Measurements from ENCODE around the gene FGG.

Gene FGG

DNA sequence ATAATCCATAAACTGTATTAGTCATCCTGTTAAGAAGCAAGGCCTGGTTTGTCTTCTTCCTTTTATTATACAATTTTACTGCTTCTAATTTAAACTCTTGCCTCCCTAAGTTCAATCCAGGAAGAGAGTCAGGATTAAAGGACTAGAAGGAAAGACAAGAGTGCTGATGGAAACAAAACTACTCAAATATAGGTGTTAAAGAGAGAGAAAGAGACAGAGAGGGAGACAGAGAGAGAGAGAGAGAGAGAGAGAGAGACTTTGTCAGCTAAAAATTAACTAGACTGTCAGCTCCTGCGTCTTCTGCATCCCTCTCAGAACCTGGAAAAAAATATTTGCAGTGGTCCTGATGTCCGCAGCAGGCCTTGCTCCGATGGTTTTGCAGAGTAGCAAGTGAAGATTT lies 13.5 kb upstream of the FGG start:
- Histone ChIP-seq H3K9ac (ENCODE audit: low read length) (no peak overlapping the region), H3F3A (ENCODE audit: insufficient read depth) (no peaks in the 10 kb centered on the region), H3K9me3 (ENCODE audit: insufficient read depth, low read length) (no peaks in the 10 kb centered on the region), H3K4me2 (ENCODE audit: low read depth, low read length, poor library complexity, severe bottlenecking) (no peak overlapping the region), H3K27me3 (ENCODE audit: low read length) (no peaks in the 10 kb centered on the region), H3K9me2 (replicated peaks; ENCODE audit: insufficient read depth, low read length) (no peaks in the 10 kb centered on the region), H4K20me1 (ENCODE audit: low read depth, low read length) (no peaks in the 10 kb centered on the region), H3K79me2 (ENCODE audit: insufficient read depth, low read length) (no peaks in the 10 kb centered on the region), H2AFZ (ENCODE audit: low read depth, low read length, severe bottlenecking) (no peak overlapping the region), H3K36me3 (ENCODE audit: low read length) (no peaks in the 10 kb centered on the region), H3K4me3 (ENCODE audit: insufficient read depth, low read length, poor library complexity, severe bottlenecking) (no peak overlapping the region), H3K27ac (ENCODE audit: low read depth, low read length) (no peak overlapping the region)
- TF ChIP-seq, protein P1, sequence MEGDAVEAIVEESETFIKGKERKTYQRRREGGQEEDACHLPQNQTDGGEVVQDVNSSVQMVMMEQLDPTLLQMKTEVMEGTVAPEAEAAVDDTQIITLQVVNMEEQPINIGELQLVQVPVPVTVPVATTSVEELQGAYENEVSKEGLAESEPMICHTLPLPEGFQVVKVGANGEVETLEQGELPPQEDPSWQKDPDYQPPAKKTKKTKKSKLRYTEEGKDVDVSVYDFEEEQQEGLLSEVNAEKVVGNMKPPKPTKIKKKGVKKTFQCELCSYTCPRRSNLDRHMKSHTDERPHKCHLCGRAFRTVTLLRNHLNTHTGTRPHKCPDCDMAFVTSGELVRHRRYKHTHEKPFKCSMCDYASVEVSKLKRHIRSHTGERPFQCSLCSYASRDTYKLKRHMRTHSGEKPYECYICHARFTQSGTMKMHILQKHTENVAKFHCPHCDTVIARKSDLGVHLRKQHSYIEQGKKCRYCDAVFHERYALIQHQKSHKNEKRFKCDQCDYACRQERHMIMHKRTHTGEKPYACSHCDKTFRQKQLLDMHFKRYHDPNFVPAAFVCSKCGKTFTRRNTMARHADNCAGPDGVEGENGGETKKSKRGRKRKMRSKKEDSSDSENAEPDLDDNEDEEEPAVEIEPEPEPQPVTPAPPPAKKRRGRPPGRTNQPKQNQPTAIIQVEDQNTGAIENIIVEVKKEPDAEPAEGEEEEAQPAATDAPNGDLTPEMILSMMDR (IDR thresholded peaks at IDR 0.05; ENCODE audit: insufficient read depth, low read length, poor library complexity, severe bottlenecking): no peak
- TF ChIP-seq EZH2phosphoT487 (conservative IDR thresholded peaks at IDR 0.05; ENCODE audit: low read length): no peak

DNA sequence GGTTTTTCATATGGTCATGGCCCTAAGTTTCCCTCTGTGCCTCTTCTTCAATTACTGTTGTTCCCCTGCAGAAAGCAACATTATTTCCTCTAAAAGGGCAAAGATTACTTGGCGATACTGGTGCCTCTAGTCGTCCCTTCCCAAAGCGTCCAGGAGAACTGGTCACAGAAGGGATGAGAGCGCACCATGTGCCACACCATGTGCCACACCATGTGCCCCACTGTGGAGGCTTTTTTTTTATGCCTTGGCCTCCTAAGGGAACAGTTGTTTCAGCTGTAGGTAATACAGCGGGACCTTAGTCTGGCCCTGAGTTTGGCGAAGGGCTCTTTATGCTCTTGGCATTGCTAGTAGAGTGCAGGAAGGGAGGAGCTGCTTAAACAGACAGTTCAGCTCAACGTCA lies 11.5 kb upstream of the FGG start:
- Histone ChIP-seq H3K4me3 (ENCODE audit: insufficient read depth, low read length, poor library complexity, severe bottlenecking) (no peak overlapping the region), H2AFZ (ENCODE audit: low read depth, low read length, severe bottlenecking) (no peak overlapping the region), H3K9me2 (replicated peaks; ENCODE audit: insufficient read depth, low read length) (no peaks in the 10 kb centered on the region), H3K9ac (ENCODE audit: low read length) (no peak overlapping the region), H3K79me2 (ENCODE audit: insufficient read depth, low read length) (no peaks in the 10 kb centered on the region), H4K20me1 (ENCODE audit: low read depth, low read length) (no peaks in the 10 kb centered on the region), H3K36me3 (ENCODE audit: low read length) (no peaks in the 10 kb centered on the region), H3K27ac (ENCODE audit: low read depth, low read length) (no peak overlapping the region), H3K9me3 (ENCODE audit: insufficient read depth, low read length) (no peaks in the 10 kb centered on the region), H3K4me2 (ENCODE audit: low read depth, low read length, poor library complexity, severe bottlenecking) (no peak overlapping the region), H3F3A (ENCODE audit: insufficient read depth) (no peaks in the 10 kb centered on the region), H3K27me3 (ENCODE audit: low read length) (no peaks in the 10 kb centered on the region)
- TF ChIP-seq, protein P1 (IDR thresholded peaks at IDR 0.05; ENCODE audit: insufficient read depth, low read length, poor library complexity, severe bottlenecking): no peak
- TF ChIP-seq EZH2phosphoT487 (conservative IDR thresholded peaks at IDR 0.05; ENCODE audit: low read length): no peak

DNA sequence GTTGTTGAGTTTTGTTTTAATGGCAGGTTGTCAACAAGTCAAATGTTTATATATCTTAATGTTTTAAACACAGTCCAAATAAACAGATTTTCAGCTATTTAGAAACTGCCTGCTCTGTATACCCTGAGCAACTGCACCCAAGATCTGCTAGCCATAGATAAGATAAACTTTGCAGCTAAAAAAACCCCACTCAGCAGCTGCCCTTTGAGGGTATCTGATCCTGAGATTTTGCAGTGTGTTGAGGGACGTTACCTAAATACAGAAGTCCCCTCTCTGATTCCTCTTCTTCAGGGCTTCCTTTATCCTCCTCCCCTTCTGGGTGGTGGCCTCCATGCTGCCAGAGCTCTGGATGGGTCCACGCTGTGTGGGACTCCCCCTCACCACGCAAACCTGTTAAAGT lies 11.0 kb upstream of the FGG start:
- Histone ChIP-seq H3K27me3 (ENCODE audit: low read length) (no peaks in the 10 kb centered on the region), H3K9ac (ENCODE audit: low read length) (no peak overlapping the region), H2AFZ (ENCODE audit: low read depth, low read length, severe bottlenecking) (no peak overlapping the region), H3K27ac (ENCODE audit: low read depth, low read length) (no peak overlapping the region), H3K4me3 (ENCODE audit: insufficient read depth, low read length, poor library complexity, severe bottlenecking) (no peak overlapping the region), H3K9me2 (replicated peaks; ENCODE audit: insufficient read depth, low read length) (no peaks in the 10 kb centered on the region), H3F3A (ENCODE audit: insufficient read depth) (no peaks in the 10 kb centered on the region), H3K4me2 (ENCODE audit: low read depth, low read length, poor library complexity, severe bottlenecking) (no peak overlapping the region), H3K36me3 (ENCODE audit: low read length) (no peaks in the 10 kb centered on the region), H3K9me3 (ENCODE audit: insufficient read depth, low read length) (no peaks in the 10 kb centered on the region), H4K20me1 (ENCODE audit: low read depth, low read length) (no peaks in the 10 kb centered on the region), H3K79me2 (ENCODE audit: insufficient read depth, low read length) (no peaks in the 10 kb centered on the region)
- TF ChIP-seq EZH2phosphoT487 (conservative IDR thresholded peaks at IDR 0.05; ENCODE audit: low read length): no peak
- TF ChIP-seq, protein P1 (IDR thresholded peaks at IDR 0.05; ENCODE audit: insufficient read depth, low read length, poor library complexity, severe bottlenecking): no peak

DNA sequence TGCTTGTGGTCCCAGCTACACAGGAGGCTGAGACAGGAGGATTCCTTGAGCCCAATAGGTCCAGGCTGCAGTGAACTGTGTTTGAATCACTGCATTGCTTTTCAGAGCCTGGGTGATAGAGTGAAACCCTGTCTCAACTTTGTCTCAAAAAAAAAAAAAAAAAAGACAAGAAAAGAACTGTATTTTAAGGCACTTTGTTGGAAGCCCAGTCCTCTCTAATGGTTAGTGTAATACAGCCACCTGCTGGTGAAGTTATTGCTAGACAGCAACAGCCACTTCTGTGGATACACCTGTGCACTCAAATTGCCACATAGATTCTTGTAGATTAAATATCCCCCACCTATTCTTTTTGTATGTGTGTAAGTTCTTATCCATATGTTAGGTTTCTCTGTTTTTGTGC lies 10.1 kb upstream of the FGG start:
- Histone ChIP-seq H3K9me3 (ENCODE audit: insufficient read depth, low read length) (no peaks in the 10 kb centered on the region), H3K27me3 (ENCODE audit: low read length) (no peaks in the 10 kb centered on the region), H3F3A (ENCODE audit: insufficient read depth) (no peaks in the 10 kb centered on the region), H3K9ac (ENCODE audit: low read length) (no peak overlapping the region), H3K79me2 (ENCODE audit: insufficient read depth, low read length) (no peaks in the 10 kb centered on the region), H3K4me3 (ENCODE audit: insufficient read depth, low read length, poor library complexity, severe bottlenecking) (no peak overlapping the region), H3K4me2 (ENCODE audit: low read depth, low read length, poor library complexity, severe bottlenecking) (no peak overlapping the region), H4K20me1 (ENCODE audit: low read depth, low read length) (no peaks in the 10 kb centered on the region), H3K27ac (ENCODE audit: low read depth, low read length) (no peak overlapping the region), H3K9me2 (replicated peaks; ENCODE audit: insufficient read depth, low read length) (no peaks in the 10 kb centered on the region), H3K36me3 (ENCODE audit: low read length) (no peaks in the 10 kb centered on the region), H2AFZ (ENCODE audit: low read depth, low read length, severe bottlenecking) (no peak overlapping the region)
- TF ChIP-seq, protein P1 (IDR thresholded peaks at IDR 0.05; ENCODE audit: insufficient read depth, low read length, poor library complexity, severe bottlenecking): no peak

Data from SU-DHL-6 (cell line).